Right ventricle myocardium inferior (tissue), 1 donor: Measurements from ENCODE around the gene HPS5. TPM values are rescaled to one million over a fixed set of nuclear protein-coding genes. Genes with fewer than 3 reads are reported as not detected.
"Not testable (repeated sequence)": the region's sequence is repeated elsewhere in the genome, so short reads cannot be mapped to it uniquely, and the experiment has no call there.

Source experiments
- ATAC-seq: fragments of 200-7000 bp; cut with Tn5 transposase; one replicate; pipeline ENCODE4 v1.9.1; 2020; ENCODE audit warnings: mild to moderate bottlenecking, moderate library complexity
- DNase-seq: peaks from one replicate; pipeline ENCODE4 v3.0.0; 2021; ENCODE audit errors: missing footprints
- intact Hi-C: fragments of 100-400 bp; cut with DNase I; formaldehyde crosslinking; loops from one replicate; pipeline ENCODE4 v1.11.0; 2022
- long read RNA-seq: library from polyadenylated mRNA; unstranded; transcript quantifications from one replicate; pipeline ENCODE4 v2.0.0, GENCODE V29; 2021
- total RNA-seq: library from RNA; stranded (reverse); fragmentation: NEBNext Ultra II Directional; extraction: Animal tissue kit (Norgen Biotek cat#: 25700); gene quantifications from one replicate; pipeline ENCODE4 v1.2.1, GENCODE V29; 2021
- donor health status: DM: no; HTN: yes; CAD: no; lungs with severe emphysema.

Gene HPS5
- 10.5 TPM for total RNA-seq
- long read RNA-seq, full-length matches to known transcripts: 4 of 7 reads
- long read RNA-seq, partial matches to known transcripts: 3 of 7 reads
- long read RNA-seq, other reads (novel, unspliced or antisense): 0 of 7 reads

GRCh38 chr11:18321969-18322711 lies at the start of gene HPS5, which contains the start of gene GTF2H1:
Gene HPS5, minus strand, starts transcription at chr11:18322140. Its CDS starts 4,282 bp downstream, at chr11:18317858.
Gene GTF2H1, plus strand, starts transcription at chr11:18322567. Its CDS starts 10,508 bp downstream, at chr11:18333075.
- ATAC-seq: peak; percentile 99
- peak; percentile 96 for DNase-seq
- intact Hi-C loops: loop anchor here (1.0 to 5.0 kb wide), 3 partner anchors 74 to 310 kb away; partner anchors contain the start of genes SERGEF and TSG101

- ATAC-seq (no peak), DNase-seq (no peak)
- intact Hi-C loops: no loop called here
Measured at GRCh38 chr11:18371279-18371678, 49.3 kb upstream of the HPS5 start.

- DNase-seq (no peak), ATAC-seq (no peak)
- intact Hi-C loops: no loop called here
Measured at GRCh38 chr11:18369398-18369797, 47.5 kb upstream of the HPS5 start.

GRCh38 chr11:18368221-18368620 lies 46.3 kb upstream of the HPS5 start:
- ATAC-seq: no peak
- intact Hi-C loops: no loop called here
- no peak for DNase-seq

GRCh38 chr11:18367431-18367830 lies 45.5 kb upstream of the HPS5 start:
- DNase-seq (no peak), ATAC-seq (no peak)
- intact Hi-C loops: no loop called here

- DNase-seq: no peak
- intact Hi-C loops: no loop called here
- ATAC-seq: no peak
Measured at GRCh38 chr11:18366286-18366685, 44.3 kb upstream of the HPS5 start.

GRCh38 chr11:18365741-18366140 lies 43.8 kb upstream of the HPS5 start:
- no peak for ATAC-seq
- intact Hi-C loops: no loop called here
- no peak for DNase-seq

- no peak for DNase-seq
- intact Hi-C loops: no loop called here
- no peak for ATAC-seq
Measured at GRCh38 chr11:18364495-18365073, 42.6 kb upstream of the HPS5 start.

- ATAC-seq (no peak), DNase-seq (no peak)
- intact Hi-C loops: no loop called here
Measured at GRCh38 chr11:18361154-18361553, 39.2 kb upstream of the HPS5 start.

- no peak for ATAC-seq
- DNase-seq: no peak
- intact Hi-C loops: no loop called here
Measured at GRCh38 chr11:18358646-18359045, 36.7 kb upstream of the HPS5 start.

- intact Hi-C loops: no loop called here
- DNase-seq (no peak), ATAC-seq (no peak)
Measured at GRCh38 chr11:18352581-18352980, 30.6 kb upstream of the HPS5 start.

GRCh38 chr11:18347471-18348125 lies 25.7 kb upstream of the HPS5 start:
- ATAC-seq: no peak
- intact Hi-C loops: no loop called here

GRCh38 chr11:18332891-18333290 lies 11.0 kb upstream of the HPS5 start:
- DNase-seq (no peak), ATAC-seq (no peak)
- intact Hi-C loops: loop anchor here (10.0 kb wide), 1 partner anchor 172 kb away; no protein-coding TSS in a partner anchor

More at GRCh38 chr11:18347471-18348125, 25.7 kb upstream of the HPS5 start:
- no peak for DNase-seq

GRCh38 chr11:18332302-18332701 lies 10.4 kb upstream of the HPS5 start:
- no peak for DNase-seq
- no peak for ATAC-seq
- intact Hi-C loops: loop anchor here (10.0 kb wide), 1 partner anchor 172 kb away; no protein-coding TSS in a partner anchor

GRCh38 chr11:18330921-18331320 lies 9.0 kb upstream of the HPS5 start:
- intact Hi-C loops: loop anchor here (10.0 kb wide), 1 partner anchor 174 kb away; no protein-coding TSS in a partner anchor
- DNase-seq (no peak), ATAC-seq (no peak)

GRCh38 chr11:18329196-18329870 lies 7.4 kb upstream of the HPS5 start:
- intact Hi-C loops: no loop called here
- DNase-seq: no peak
- ATAC-seq: no peak

- ATAC-seq: no peak
- no peak for DNase-seq
- intact Hi-C loops: loop anchor here (5.0 kb wide), 2 partner anchors 203 to 312 kb away; partner anchors contain the start of genes SERGEF and TSG101
Measured at GRCh38 chr11:18324381-18324780, 2.4 kb upstream of the HPS5 start.

- intact Hi-C loops: loop anchor here (5.0 kb wide), 2 partner anchors 203 to 312 kb away; partner anchors contain the start of genes SERGEF and TSG101
- not testable (repeated sequence) for ATAC-seq, DNase-seq
Measured at GRCh38 chr11:18323881-18324280, 1.9 kb upstream of the HPS5 start.
